MM.1S (cell line): Measurements from ENCODE around the gene STAT6.

ENCODE experiments used
- CTCF ChIP-seq: fragments of 300-600 bp; sonication (generic); IDR thresholded peaks from 2 replicates; pipeline ENCODE4 v1.5.1; 2016; ENCODE audit warnings: antibody characterized with exemption, low read length, mixed read lengths
- EZH2 ChIP-seq: fragments of 300-600 bp; sonication (generic); optimal IDR thresholded peaks from 2 replicates; pipeline ENCODE3; 2017; ENCODE audit warnings: low read depth, mild to moderate bottlenecking, antibody characterized with exemption, low read length, mixed read lengths
- EZH2phosphoT487 ChIP-seq: fragments of 300-600 bp; sonication (generic); IDR thresholded peaks from 2 replicates; pipeline ENCODE4 v1.6.1; 2018; ENCODE audit warnings: antibody characterized with exemption, low read length

DNA sequence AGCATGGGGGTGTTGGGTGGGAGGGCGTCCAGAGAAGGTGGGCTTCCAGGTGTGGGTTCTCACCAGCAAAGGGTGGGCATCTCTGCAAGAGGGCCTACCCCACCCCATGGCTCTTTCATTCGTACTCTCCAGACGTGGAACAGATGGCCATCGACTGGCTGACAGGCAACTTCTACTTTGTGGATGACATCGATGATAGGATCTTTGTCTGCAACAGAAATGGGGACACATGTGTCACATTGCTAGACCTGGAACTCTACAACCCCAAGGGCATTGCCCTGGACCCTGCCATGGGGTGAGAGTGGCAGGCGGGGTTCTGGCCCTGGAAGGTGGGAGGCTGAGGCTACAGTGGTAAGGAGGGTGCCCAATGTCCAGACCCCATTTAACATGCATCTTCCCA lies 42.9 kb upstream of the STAT6 start:
- TF ChIP-seq CTCF (no peak), EZH2phosphoT487 (no peak), EZH2 (no peak)
